ENCODE measurements around the gene NBAS. TPM values are rescaled to one million over a fixed set of nuclear protein-coding genes. Genes with fewer than 3 reads are reported as not detected.

Gene NBAS
- total and polyA plus RNA-seq, 2 experiments from 2014 or later, result 21.2 to 51.8 TPM

DNA sequence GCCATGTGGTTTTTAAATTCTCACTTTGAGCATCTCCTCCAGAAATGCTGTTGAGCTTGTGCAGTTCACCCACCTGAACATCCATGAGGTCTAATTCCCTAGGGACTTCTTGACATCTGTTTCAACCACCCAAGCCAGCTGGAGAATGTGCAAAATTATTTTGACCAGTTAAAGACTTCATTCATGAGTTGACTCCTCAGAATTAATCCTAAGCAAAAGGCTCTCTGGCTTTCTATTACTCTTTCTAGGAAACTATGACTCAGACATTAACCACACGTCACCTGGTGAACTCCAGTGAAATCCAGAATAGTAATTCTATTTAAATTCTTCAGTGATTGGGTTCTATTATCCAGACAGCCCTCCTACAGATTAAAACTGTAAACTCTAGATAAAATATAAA, 247.5 kb downstream of the NBAS start:
- Histone ChIP-seq H3K36me3 (ENCODE audit: low read depth) (no peaks in the 10 kb centered on the region), H4K20me1 (ENCODE audit: insufficient read depth) (no peaks in the 10 kb centered on the region), H3K79me2 (ENCODE audit: insufficient read depth) (no peaks in the 10 kb centered on the region), H3K9me3 (ENCODE audit: low read depth) (no peaks in the 10 kb centered on the region), H2AFZ (no peak overlapping the region), H3K27me3 (replicated peaks; ENCODE audit: insufficient read depth) (no peaks in the 10 kb centered on the region), H3K9me2 (ENCODE audit: insufficient read depth) (no peaks in the 10 kb centered on the region), H3F3A (ENCODE audit: insufficient read depth) (no peaks in the 10 kb centered on the region), H3K4me2 (ENCODE audit: unreplicated experiment) (no peak overlapping the region), H3K9ac (no peak overlapping the region), H3K4me1 (ENCODE audit: insufficient read depth) (no peaks in the 10 kb centered on the region), H3K27ac (no peak overlapping the region), H3K4me3 (no peak overlapping the region)
- DNase-seq, result peak; percentile 39
- WGBS, 2 experiments (ENCODE audit: low coverage in 1 of 2, low lambda C conversion rate in 2 of 2, missing lambda C conversion rate in 2 of 2), result 46 to 49% methylated on average over 1 of the region's 1 CpG
- in situ Hi-C loops (cut with MboI), result no loop called here
- TF ChIP-seq EZH2 (IDR thresholded peaks at IDR 0.05; ENCODE audit: insufficient read depth, poor library complexity, severe bottlenecking), result no peak
- no peak for TF ChIP-seq EZH2phosphoT487 (IDR thresholded peaks at IDR 0.05; ENCODE audit: insufficient read depth, low read depth)

GRCh38 chr2:15311926-15312325, 249.2 kb downstream of the NBAS start:
- Histone ChIP-seq H3K4me3 (no peak overlapping the region), H3K79me2 (ENCODE audit: insufficient read depth) (no peaks in the 10 kb centered on the region), H3K9ac (no peak overlapping the region), H3K36me3 (ENCODE audit: low read depth) (0 out of 2 replicates have a peak, but pooled peaks cover 6% of the 10 kb centered on the region), H4K20me1 (ENCODE audit: insufficient read depth) (no peaks in the 10 kb centered on the region), H3K27ac (no peak overlapping the region), H3K9me3 (ENCODE audit: low read depth) (no peaks in the 10 kb centered on the region), H2AFZ (no peak overlapping the region), H3F3A (ENCODE audit: insufficient read depth) (no peaks in the 10 kb centered on the region), H3K4me2 (ENCODE audit: unreplicated experiment) (no peak overlapping the region), H3K27me3 (replicated peaks; ENCODE audit: insufficient read depth) (no peaks in the 10 kb centered on the region), H3K9me2 (ENCODE audit: insufficient read depth) (no peaks in the 10 kb centered on the region), H3K4me1 (ENCODE audit: insufficient read depth) (no peaks in the 10 kb centered on the region)
- no peak for DNase-seq
- in situ Hi-C loops (cut with MboI), result no loop called here
- 81 to 87% methylated on average over 2 of the region's 2 CpGs for WGBS, 2 experiments (ENCODE audit: low coverage in 1 of 2, low lambda C conversion rate in 2 of 2, missing lambda C conversion rate in 2 of 2)
- TF ChIP-seq EZH2phosphoT487 (IDR thresholded peaks at IDR 0.05; ENCODE audit: insufficient read depth, low read depth), result no peak
- no peak for TF ChIP-seq EZH2 (IDR thresholded peaks at IDR 0.05; ENCODE audit: insufficient read depth, poor library complexity, severe bottlenecking)

DNA sequence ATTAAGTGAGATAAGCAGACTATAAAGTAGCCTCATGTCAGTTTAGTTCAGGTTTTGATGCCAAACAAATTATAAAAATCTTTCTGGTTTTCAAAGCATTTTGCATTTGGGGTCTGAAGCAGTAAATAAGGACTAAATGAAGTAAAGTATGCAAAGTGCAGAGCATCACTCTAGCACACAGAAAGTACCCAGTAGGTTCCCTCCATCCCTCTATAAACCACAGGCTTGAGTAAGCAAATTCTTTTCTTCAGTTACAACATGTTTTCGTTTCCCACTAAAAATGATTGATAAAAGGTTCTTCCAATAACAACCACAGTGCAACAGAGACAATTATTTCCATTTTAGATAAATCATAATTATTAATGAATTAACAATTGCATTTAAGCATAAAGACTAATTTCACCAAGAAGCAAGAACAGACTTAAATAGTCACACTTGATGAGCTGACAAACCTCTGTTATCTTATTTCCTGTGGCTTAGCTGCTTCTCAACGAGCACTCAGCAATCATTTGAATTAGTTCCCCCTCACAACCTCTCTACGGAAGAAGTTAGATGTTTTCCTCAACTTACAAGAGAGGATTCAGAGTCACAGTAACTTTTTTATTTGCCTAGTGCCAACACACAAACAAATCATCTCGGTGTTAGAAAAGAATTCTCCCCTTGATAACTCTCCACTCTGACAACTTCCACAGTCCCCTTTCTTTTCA, 249.8 kb downstream of the NBAS start:
- Histone ChIP-seq H3F3A (ENCODE audit: insufficient read depth) (no peaks in the 10 kb centered on the region), H3K36me3 (ENCODE audit: low read depth) (peaks cover 10% of the 10 kb centered on the region; the same call in 1 of the 2 replicates), H3K9me2 (ENCODE audit: insufficient read depth) (no peaks in the 10 kb centered on the region), H3K9me3 (ENCODE audit: low read depth) (no peaks in the 10 kb centered on the region), H3K27ac (no peak overlapping the region), H3K4me3 (no peak overlapping the region), H3K4me1 (ENCODE audit: insufficient read depth) (no peaks in the 10 kb centered on the region), H3K9ac (no peak overlapping the region), H3K27me3 (replicated peaks; ENCODE audit: insufficient read depth) (no peaks in the 10 kb centered on the region), H3K79me2 (ENCODE audit: insufficient read depth) (no peaks in the 10 kb centered on the region), H3K4me2 (ENCODE audit: unreplicated experiment) (no peak overlapping the region), H4K20me1 (ENCODE audit: insufficient read depth) (no peaks in the 10 kb centered on the region), H2AFZ (no peak overlapping the region)
- in situ Hi-C loops (cut with MboI), result no loop called here
- WGBS, 2 experiments (ENCODE audit: low coverage in 1 of 2, low lambda C conversion rate in 2 of 2, missing lambda C conversion rate in 2 of 2), result 86 to 87% methylated on average over 4 of the region's 4 CpGs
- no peak for DNase-seq
- TF ChIP-seq EZH2phosphoT487 (IDR thresholded peaks at IDR 0.05; ENCODE audit: insufficient read depth, low read depth) (no peak), EZH2 (IDR thresholded peaks at IDR 0.05; ENCODE audit: insufficient read depth, poor library complexity, severe bottlenecking) (no peak)

GRCh38 chr2:15307526-15307925, 253.6 kb downstream of the NBAS start:
- H3K4me1 ChIP-seq (ENCODE audit: insufficient read depth), result peaks cover 2% of the 10 kb centered on the region; the same call in 1 of the 2 replicates
- 75 to 77% methylated on average over 2 of the region's 2 CpGs for WGBS, 2 experiments (ENCODE audit: low coverage in 1 of 2, low lambda C conversion rate in 2 of 2, missing lambda C conversion rate in 2 of 2)

More at GRCh38 chr2:15307526-15307925, 253.6 kb downstream of the NBAS start:
- no peaks in the 10 kb centered on the region for H3F3A ChIP-seq (ENCODE audit: insufficient read depth)
- no peak overlapping the region for H2AFZ ChIP-seq
- in situ Hi-C loops (cut with MboI), result no loop called here
- no peaks in the 10 kb centered on the region for H4K20me1 ChIP-seq (ENCODE audit: insufficient read depth)
- no peak overlapping the region for H3K4me2 ChIP-seq (ENCODE audit: unreplicated experiment)
- H3K9me3 ChIP-seq (ENCODE audit: low read depth), result no peaks in the 10 kb centered on the region
- peaks cover 18% of the 10 kb centered on the region; the same call in 1 of the 2 replicates for H3K36me3 ChIP-seq (ENCODE audit: low read depth)
- H3K27me3 ChIP-seq (replicated peaks; ENCODE audit: insufficient read depth), result no peaks in the 10 kb centered on the region
- no peak overlapping the region for H3K9ac ChIP-seq
- TF ChIP-seq EZH2phosphoT487 (IDR thresholded peaks at IDR 0.05; ENCODE audit: insufficient read depth, low read depth), result no peak
- no peak for TF ChIP-seq EZH2 (IDR thresholded peaks at IDR 0.05; ENCODE audit: insufficient read depth, poor library complexity, severe bottlenecking)
- peak; percentile 7 for DNase-seq
- no peaks in the 10 kb centered on the region for H3K9me2 ChIP-seq (ENCODE audit: insufficient read depth)
- no peak overlapping the region for H3K27ac ChIP-seq
- no peaks in the 10 kb centered on the region for H3K79me2 ChIP-seq (ENCODE audit: insufficient read depth)
- H3K4me3 ChIP-seq, result no peak overlapping the region

Data from GM23248 (cell line).